ENCODE results near the gene CEP57L1.

The CEP57L1 gene

DNA sequence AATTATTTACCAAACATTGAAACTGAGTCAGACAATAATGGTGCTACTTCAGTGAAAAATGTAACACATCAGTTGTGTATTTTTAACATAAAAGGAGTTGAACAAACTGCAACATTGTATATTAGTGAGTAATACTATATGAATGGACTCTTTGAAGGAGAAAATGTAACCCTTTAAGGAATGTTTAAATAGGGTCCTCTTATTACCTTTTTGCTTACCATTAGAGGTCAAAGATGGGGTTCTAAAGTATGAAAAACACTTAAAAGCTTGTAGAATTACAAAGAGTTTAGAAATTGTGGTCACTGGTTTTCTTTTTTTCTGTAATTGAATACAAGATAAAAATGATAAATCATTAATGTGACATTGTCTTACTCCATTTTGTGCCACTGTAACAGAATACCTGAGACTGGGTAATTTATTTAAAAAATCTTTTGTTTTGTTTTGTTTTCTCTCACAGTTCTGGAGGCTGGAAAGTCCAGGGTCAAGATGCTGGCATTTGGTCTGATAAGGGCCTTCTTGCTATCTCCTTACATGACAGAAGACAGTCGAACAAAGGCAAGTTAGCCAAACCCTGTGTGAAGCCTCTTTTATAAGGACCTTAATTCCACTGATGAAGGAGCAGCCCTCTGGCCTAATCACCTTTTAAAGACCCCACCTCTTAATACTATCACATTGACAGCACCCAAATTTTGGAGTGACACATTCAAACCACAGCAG lies 43.8 kb upstream of the CEP57L1 start:
- TF ChIP-seq, protein P1, sequence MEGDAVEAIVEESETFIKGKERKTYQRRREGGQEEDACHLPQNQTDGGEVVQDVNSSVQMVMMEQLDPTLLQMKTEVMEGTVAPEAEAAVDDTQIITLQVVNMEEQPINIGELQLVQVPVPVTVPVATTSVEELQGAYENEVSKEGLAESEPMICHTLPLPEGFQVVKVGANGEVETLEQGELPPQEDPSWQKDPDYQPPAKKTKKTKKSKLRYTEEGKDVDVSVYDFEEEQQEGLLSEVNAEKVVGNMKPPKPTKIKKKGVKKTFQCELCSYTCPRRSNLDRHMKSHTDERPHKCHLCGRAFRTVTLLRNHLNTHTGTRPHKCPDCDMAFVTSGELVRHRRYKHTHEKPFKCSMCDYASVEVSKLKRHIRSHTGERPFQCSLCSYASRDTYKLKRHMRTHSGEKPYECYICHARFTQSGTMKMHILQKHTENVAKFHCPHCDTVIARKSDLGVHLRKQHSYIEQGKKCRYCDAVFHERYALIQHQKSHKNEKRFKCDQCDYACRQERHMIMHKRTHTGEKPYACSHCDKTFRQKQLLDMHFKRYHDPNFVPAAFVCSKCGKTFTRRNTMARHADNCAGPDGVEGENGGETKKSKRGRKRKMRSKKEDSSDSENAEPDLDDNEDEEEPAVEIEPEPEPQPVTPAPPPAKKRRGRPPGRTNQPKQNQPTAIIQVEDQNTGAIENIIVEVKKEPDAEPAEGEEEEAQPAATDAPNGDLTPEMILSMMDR (IDR thresholded peaks at IDR 0.05; ENCODE audit: insufficient read depth, low read length, missing control alignments), result no peak
- no peak overlapping the region for H3K4me3 ChIP-seq (ENCODE audit: low read depth, low read length)
- DNase-seq (ENCODE audit: low read depth, low spot score), result no peak
- CTCF ChIA-PET, result interaction anchor here (0.8 to 1.6 kb wide), 4 partner anchors 15 to 559 kb away, joined by 3 to 6 read pairs (median 4); no protein-coding TSS in a partner anchor
- POLR2A ChIA-PET, result no interaction called here

DNA sequence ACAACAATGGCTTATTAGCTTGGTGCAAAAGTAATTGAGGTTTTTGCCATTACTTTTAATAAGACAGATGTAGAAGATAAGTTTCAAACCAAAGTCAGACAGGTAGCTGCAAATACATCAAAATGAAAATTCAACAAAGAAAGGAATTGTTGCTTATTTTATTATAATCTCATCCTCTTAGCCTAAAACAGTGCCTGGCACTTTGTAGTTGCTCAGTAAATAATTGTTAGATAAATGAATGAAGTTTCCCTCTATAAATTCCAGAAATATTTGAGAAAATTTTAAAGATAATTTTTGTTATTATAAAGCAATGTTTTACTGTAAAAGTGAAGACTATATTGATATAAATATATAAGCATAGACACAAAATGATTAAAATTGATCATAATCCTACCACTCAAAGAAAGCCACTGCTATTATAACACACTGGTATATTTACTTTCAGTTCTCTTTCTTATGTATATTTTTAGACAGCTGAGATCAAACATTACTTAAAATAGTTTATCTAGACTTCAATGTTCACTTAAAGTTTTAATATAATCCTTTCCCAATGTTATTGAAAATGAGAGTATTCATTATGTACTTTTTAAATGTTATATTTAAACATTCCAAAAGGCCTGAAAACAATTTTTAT lies 43.2 kb upstream of the CEP57L1 start:
- CTCF ChIA-PET, result interaction anchor here (1.6 kb wide), 1 partner anchor 21 kb away, joined by 6 read pairs; no protein-coding TSS in a partner anchor
- POLR2A ChIA-PET, result no interaction called here
- no peak for DNase-seq (ENCODE audit: low read depth, low spot score)
- TF ChIP-seq, protein P1 (IDR thresholded peaks at IDR 0.05; ENCODE audit: insufficient read depth, low read length, missing control alignments), result no peak
- no peak overlapping the region for H3K4me3 ChIP-seq (ENCODE audit: low read depth, low read length)

DNA sequence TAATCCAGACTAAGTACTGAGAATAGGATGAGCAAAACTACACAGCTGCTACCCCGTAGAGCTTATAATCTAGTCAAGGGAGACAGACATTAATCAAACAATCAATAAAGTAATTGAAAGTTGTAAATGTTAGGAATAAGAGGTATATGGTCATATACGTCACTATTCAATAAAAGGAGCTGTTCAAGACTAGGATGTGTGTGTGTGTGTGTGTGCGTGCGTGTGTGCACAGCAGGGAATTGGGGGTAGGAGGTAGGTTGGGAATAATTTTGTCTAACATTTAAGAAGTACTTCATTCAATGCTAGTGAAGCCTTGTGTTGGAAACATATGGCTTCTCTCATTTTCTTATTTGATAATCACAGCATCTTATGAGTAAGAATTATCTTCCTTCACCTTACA lies 42.5 kb upstream of the CEP57L1 start:
- ChIA-PET POLR2A (no interaction called here), CTCF (interaction anchor here (1.6 kb wide), 1 partner anchor 20 kb away, joined by 6 read pairs; no protein-coding TSS in a partner anchor)
- no peak for DNase-seq (ENCODE audit: low read depth, low spot score)
- TF ChIP-seq, protein P1 (IDR thresholded peaks at IDR 0.05; ENCODE audit: insufficient read depth, low read length, missing control alignments), result no peak
- no peak overlapping the region for H3K4me3 ChIP-seq (ENCODE audit: low read depth, low read length)

DNA sequence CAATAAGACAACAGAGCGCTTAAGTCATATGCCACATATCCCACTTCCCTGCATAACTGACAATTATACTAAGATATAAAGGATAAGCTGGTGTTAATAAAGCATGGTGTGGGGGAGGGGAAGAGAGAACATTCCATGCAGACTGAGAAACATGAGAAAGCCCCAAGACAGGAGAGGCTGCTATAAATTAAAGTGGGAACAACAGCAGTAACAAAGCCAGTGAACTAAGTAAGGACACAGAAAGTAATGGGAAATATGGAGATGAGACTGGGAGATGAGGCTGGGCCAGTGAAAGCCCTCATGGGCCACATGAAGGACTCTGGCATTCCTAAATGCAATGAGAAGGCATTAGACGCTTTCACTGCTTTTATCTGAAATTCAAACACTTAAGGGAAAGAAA lies 42.0 kb upstream of the CEP57L1 start:
- no peak overlapping the region for H3K4me3 ChIP-seq (ENCODE audit: low read depth, low read length)
- TF ChIP-seq, protein P1 (IDR thresholded peaks at IDR 0.05; ENCODE audit: insufficient read depth, low read length, missing control alignments), result no peak
- POLR2A ChIA-PET, result no interaction called here
- CTCF ChIA-PET, result interaction anchor here (1.6 kb wide), 1 partner anchor 20 kb away, joined by 6 read pairs; no protein-coding TSS in a partner anchor
- no peak for DNase-seq (ENCODE audit: low read depth, low spot score)

DNA sequence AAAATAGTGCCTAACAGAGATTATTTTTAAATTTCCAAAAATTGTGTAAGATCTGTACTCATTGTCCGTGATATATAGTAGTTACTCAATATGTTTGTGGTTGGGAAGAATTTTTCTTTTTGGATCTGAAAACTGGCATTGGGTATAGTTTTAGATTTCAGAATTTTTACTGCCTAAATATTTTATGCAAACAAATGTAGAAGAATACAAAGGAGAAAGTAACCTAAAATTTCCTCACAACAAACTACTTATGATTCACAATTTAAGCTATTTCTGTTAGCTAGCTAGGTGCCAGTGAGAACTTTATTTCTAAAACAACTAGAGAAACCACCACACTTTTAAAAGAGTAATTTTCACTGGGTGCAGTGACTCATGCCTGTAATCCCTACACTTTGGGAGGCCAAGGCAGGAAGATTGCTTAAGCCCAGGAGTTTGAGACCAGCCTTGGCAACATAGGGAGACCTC lies 39.5 kb upstream of the CEP57L1 start:
- TF ChIP-seq, protein P1 (IDR thresholded peaks at IDR 0.05; ENCODE audit: insufficient read depth, low read length, missing control alignments), result no peak
- no peak for DNase-seq (ENCODE audit: low read depth, low spot score)
- ChIA-PET CTCF (interaction anchor here (1.5 kb wide), 1 partner anchor 18 kb away, joined by 4 read pairs; no protein-coding TSS in a partner anchor), POLR2A (no interaction called here)
- H3K4me3 ChIP-seq (ENCODE audit: low read depth, low read length), result no peak overlapping the region

DNA sequence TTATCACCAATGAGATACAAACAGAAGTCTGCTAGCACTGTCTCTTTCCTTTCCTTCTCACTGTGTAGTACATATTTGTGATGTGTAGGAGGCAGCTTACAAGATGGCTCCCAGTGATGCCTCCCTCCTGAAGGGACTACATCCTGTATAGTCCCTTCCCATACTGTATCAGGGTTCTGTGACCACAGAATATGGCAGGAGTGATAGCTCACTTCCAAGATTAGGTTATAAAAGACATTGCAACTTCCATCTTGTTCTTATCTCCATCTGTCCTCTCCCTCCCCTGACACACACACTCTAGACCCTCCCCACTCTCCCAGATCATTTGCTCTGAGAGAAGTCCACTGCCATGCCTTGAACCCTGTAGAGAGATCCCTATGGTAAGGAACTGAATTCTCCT lies 38.6 kb upstream of the CEP57L1 start:
- DNase-seq (ENCODE audit: low read depth, low spot score), result no peak
- no peak overlapping the region for H3K4me3 ChIP-seq (ENCODE audit: low read depth, low read length)
- POLR2A ChIA-PET, result no interaction called here
- TF ChIP-seq, protein P1 (IDR thresholded peaks at IDR 0.05; ENCODE audit: insufficient read depth, low read length, missing control alignments), result no peak
- CTCF ChIA-PET, result interaction anchor here (0.9 to 1.5 kb wide), 2 partner anchors 16 to 17 kb away, joined by 3 to 4 read pairs; no protein-coding TSS in a partner anchor
